Right kidney (tissue), 1 donor: ENCODE results near the gene MYMX.

Experiments used
- DNase-seq: peaks from one replicate; pipeline ENCODE4 v3.0.0-alpha.2; 2016

Gene MYMX

GRCh38 chr6:44250718-44251123 is 34.0 kb downstream of the MYMX start:
- DNase-seq, result no peak

- no peak for DNase-seq
Observed at GRCh38 chr6:44251576-44252524, 35.1 kb downstream of the MYMX start.

DNA sequence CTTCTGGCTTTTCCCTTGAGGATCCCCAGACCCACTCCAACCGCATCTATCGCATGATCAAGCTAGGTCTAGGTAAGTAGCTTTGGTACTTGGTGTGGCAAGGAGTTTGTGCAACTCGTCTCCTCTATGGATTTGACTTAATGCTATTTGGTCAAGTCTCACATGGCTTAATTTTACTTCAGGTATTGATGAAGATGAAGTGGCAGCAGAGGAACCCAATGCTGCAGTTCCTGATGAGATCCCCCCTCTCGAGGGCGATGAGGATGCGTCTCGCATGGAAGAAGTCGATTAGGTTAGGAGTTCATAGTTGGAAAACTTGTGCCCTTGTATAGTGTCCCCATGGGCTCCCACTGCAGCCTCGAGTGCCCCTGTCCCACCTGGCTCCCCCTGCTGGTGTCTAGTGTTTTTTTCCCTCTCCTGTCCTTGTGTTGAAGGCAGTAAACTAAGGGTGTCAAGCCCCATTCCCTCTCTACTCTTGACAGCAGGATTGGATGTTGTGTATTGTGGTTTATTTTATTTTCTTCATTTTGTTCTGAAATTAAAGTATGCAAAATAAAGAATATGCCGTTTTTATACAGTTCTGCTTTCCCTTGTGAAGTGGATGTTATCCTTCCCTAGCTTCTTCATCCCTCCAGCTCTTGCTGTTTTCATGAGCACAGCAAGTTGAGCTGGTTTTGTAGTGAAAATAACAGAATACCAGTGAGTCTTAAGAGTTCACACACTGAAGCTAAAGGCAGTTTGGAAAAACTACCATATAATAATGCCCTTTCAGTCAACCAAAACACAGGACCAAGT is 36.8 kb downstream of the MYMX start:
- no peak for DNase-seq

- DNase-seq, result no peak
Observed at GRCh38 chr6:44254191-44255104, 37.7 kb downstream of the MYMX start.

- DNase-seq, result no peak
Observed at GRCh38 chr6:44255105-44255808, 38.5 kb downstream of the MYMX start.

- no peak for DNase-seq
Observed at GRCh38 chr6:44255871-44256774, 39.4 kb downstream of the MYMX start.

GRCh38 chr6:44256775-44257024 is 40.0 kb downstream of the MYMX start:
- no peak for DNase-seq

GRCh38 chr6:44257025-44257752 is 40.5 kb downstream of the MYMX start, which contains the start of gene SLC35B2:
SLC35B2 (minus strand) TSS chr6:44257528; CDS start chr6:44257410, 118 bp downstream.
- peak; percentile 94 for DNase-seq

- no peak for DNase-seq
Observed at GRCh38 chr6:44257753-44258324, 41.1 kb downstream of the MYMX start.

DNA sequence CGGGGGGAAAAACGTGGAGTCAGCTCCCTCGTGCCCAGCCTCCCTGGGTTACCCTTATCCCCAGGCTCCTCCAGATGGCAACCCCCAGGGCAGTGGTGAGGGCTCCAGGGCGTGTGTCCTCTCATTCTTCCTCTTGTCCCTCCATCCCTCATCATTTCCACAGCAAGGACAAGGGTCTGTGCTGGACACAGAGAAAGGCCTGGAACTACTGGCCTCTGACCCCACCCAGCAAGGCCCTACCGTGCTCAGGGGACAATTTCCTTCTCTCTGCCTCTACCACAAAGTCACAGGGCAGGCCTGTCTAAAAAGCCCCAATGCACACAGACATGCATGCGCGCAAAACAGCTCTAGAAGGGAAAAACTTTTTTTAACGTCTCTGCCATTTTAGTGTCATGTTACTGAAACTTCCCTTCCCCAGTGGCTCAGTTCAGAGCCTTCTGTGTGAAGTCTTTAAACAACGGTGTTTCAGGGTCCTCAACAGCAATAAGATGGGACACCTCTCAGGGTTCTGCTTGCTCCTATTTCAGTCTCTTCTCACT is 41.7 kb downstream of the MYMX start:
- DNase-seq, result no peak

- DNase-seq, result no peak
Observed at GRCh38 chr6:44258921-44259320, 42.2 kb downstream of the MYMX start.

GRCh38 chr6:44260011-44260410 is 43.3 kb downstream of the MYMX start:
- DNase-seq, result no peak

GRCh38 chr6:44260451-44261297 is 43.9 kb downstream of the MYMX start:
- no peak for DNase-seq

GRCh38 chr6:44261581-44261980 is 44.9 kb downstream of the MYMX start:
- no peak for DNase-seq

GRCh38 chr6:44262467-44263353 is 46.0 kb downstream of the MYMX start:
- DNase-seq, result no peak

- DNase-seq, result no peak
Observed at GRCh38 chr6:44263354-44264100, 46.8 kb downstream of the MYMX start.
